Esophagus muscularis mucosa (tissue), 4 donors: Measurements from ENCODE around the gene ANKFY1. TPM values are rescaled to one million over a fixed set of nuclear protein-coding genes. Genes with fewer than 3 reads are reported as not detected.

Experiments used
- DNase-seq: peaks from one replicate; pipeline ENCODE4 v3.0.0-alpha.2; 2017; ENCODE audit errors: extremely low spot score
- H3K27ac ChIP-seq, 4 donors: fragments of 200-600 bp; sonication (generic); replicated peaks in 1 of 4; 1 replicate in 3 of 4; 2 replicates in 1 of 4; pipeline ENCODE4 v1.5.1; 2016 to 2019; ENCODE audit warnings: mild to moderate bottlenecking in 1 of 4
- H3K27me3 ChIP-seq, 4 donors: fragments of 200-600 bp; sonication (generic); one replicate each; pipeline versions ENCODE4 v1.5.1 to v1.6.0; 2016 to 2019
- H3K36me3 ChIP-seq, 4 donors: fragments of 200-600 bp; sonication (generic); one replicate each; pipeline ENCODE4 v1.5.1; 2016 to 2019
- H3K4me1 ChIP-seq, 4 donors: fragments of 200-600 bp; sonication (generic); one replicate each; pipeline ENCODE4 v1.5.1; 2016 to 2019
- H3K4me3 ChIP-seq, 4 donors: fragments of 200-600 bp; sonication (generic); 1 replicate in 2 of 4; 2 replicates in 2 of 4; pipeline ENCODE4 v1.5.1; 2016 to 2019; ENCODE audit warnings: mild to moderate bottlenecking in 4 of 4, moderate library complexity in 1 of 4
- H3K9me3 ChIP-seq, 4 donors: fragments of 200-600 bp; sonication (generic); 1 replicate in 3 of 4; 2 replicates in 1 of 4; pipeline ENCODE4 v1.5.1; 2016 to 2019
- CTCF ChIP-seq, 3 experiments: fragments of 200-600 bp in 2 of 3; fragments of 450-650 bp in 1 of 3; sonication (generic) in 2 of 3; IDR thresholded peaks; one replicate each; pipeline ENCODE4 v1.5.1; 2017 to 2019; ENCODE audit warnings: antibody characterized with exemption in 3 of 3, mild to moderate bottlenecking in 2 of 3, moderate library complexity in 1 of 3
- EP300 ChIP-seq: sonication (generic); formaldehyde crosslinking; IDR thresholded peaks from one replicate; pipeline ENCODE4 v1.6.1; 2017; ENCODE audit warnings: antibody characterized with exemption
- POLR2A ChIP-seq: fragments of 450-650 bp; IDR thresholded peaks from one replicate; pipeline ENCODE4 v1.6.1; 2017; ENCODE audit warnings: antibody characterized with exemption, moderate library complexity, mild to moderate bottlenecking, low read depth
- POLR2AphosphoS5 ChIP-seq, 2 donors: sonication (generic); formaldehyde crosslinking; IDR thresholded peaks; one replicate each; pipeline ENCODE4 v1.6.1; 2017; ENCODE audit warnings: antibody characterized with exemption in 2 of 2
- WGBS: methylation state at CpG from one replicate; pipeline ENCODE4 v1.1.5; 2018; 5-methylcytosine and 5-hydroxymethylcytosine counted together
- intact Hi-C: fragments of 100-400 bp; cut with DNase I; formaldehyde crosslinking; loops from one replicate; pipeline ENCODE4 v1.15.1; 2023
- total RNA-seq, 4 donors: library from RNA; depleted of rRNA; stranded (reverse); fragments of >200 nt; gene quantifications; one replicate each; pipeline versions ENCODE4 v1.1.0 to v1.2.1, GENCODE V29; 2016

ANKFY1 gene
- total RNA-seq, 4 donors from 2014 or later: 28.2 to 41.0 (median 36.7) TPM

DNA sequence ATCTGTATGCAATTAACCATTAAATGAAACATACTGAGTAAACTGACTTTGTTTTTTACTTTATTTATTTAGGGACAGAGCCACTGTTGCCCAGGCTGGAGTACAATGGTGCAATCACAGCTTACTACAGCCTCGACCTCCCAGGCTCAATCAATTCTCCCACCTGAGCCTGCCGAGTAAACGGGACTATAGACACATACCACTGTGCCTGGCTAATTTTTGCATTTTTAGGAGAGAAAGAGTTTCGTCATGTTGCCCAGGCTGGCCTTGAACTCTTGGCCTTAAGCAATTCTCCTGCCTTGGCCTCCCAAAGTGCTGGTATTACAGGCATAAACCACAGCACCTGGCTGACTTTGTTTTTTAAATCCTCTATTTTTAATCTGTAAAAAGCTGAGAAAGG is 42.6 kb downstream of the ANKFY1 start:
- no peak overlapping the region for H3K4me3 ChIP-seq
- DNase-seq: peak; percentile 47
- intact Hi-C loops: no loop called here
- 83% methylated on average over 4 of the region's 4 CpGs for WGBS
- peaks cover 0 to 35% (median 8%) of the 10 kb centered on the region in 4 donors for H3K36me3 ChIP-seq
- no peaks in the 10 kb centered on the region for H3K9me3 ChIP-seq
- peaks cover 18 to 29% (median 27%) of the 10 kb centered on the region in 4 donors for H3K4me1 ChIP-seq
- TF ChIP-seq CTCF (IDR thresholded peaks at IDR 0.05): no peak
- TF ChIP-seq POLR2AphosphoS5 (IDR thresholded peaks at IDR 0.05): no peak
- TF ChIP-seq EP300: no peak
- TF ChIP-seq POLR2A: no peak
- H3K27me3 ChIP-seq: no peaks in the 10 kb centered on the region
- H3K27ac ChIP-seq: peak overlapping the region; percentile 80 to 83 (median 81)

- WGBS: 26% methylated on average over 7 of the region's 7 CpGs
- no peaks in the 10 kb centered on the region for H3K27me3 ChIP-seq
- no peaks in the 10 kb centered on the region for H3K9me3 ChIP-seq
- H3K4me3 ChIP-seq: peak overlapping the region in 3 of 4 donors; percentile 0 to 33 (median 3)
- DNase-seq: peak; percentile 64
- TF ChIP-seq CTCF (IDR thresholded peaks at IDR 0.05): no peak
- TF ChIP-seq EP300: no peak
- no peak for TF ChIP-seq POLR2A
- peak; percentile 82 to 85 for TF ChIP-seq POLR2AphosphoS5 (IDR thresholded peaks at IDR 0.05)
- peaks cover 0 to 33% (median 8%) of the 10 kb centered on the region in 4 donors for H3K36me3 ChIP-seq
- peak overlapping the region; percentile 80 to 83 (median 81) for H3K27ac ChIP-seq
- peaks cover 23 to 34% (median 32%) of the 10 kb centered on the region in 4 donors for H3K4me1 ChIP-seq
- intact Hi-C loops: no loop called here
Observed at GRCh38 chr17:4220655-4221054, 43.1 kb downstream of the ANKFY1 start.

DNA sequence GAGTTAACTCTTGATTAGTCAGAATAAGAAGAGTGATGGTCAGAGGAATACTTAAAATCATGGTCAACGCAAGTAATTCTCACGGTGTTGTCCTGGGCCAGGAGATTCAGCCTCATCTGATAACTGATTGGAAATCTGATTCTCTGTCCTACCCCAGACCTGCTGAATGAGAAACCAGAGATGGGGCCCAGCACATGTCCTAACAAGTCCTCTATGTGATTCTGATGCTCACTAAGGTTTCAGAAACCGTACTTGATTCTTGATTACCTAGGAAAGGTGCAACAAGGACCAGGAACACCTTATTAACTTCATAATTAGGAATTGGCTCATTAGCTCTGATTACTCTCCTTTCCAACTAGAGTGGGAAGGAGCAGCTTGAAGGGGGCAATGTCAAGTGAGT is 44.5 kb downstream of the ANKFY1 start:
- intact Hi-C loops: no loop called here
- H3K36me3 ChIP-seq: peaks cover 0 to 32% (median 8%) of the 10 kb centered on the region in 4 donors
- TF ChIP-seq POLR2AphosphoS5 (IDR thresholded peaks at IDR 0.05) (no peak), POLR2A (no peak), CTCF (IDR thresholded peaks at IDR 0.05) (no peak)
- WGBS: 91% methylated on average over 3 of the region's 3 CpGs
- peak overlapping the region; percentile 80 to 83 (median 81) for H3K27ac ChIP-seq
- no peak for DNase-seq
- no peaks in the 10 kb centered on the region for H3K9me3 ChIP-seq
- H3K4me3 ChIP-seq: no peak overlapping the region
- peaks cover 33 to 44% (median 41%) of the 10 kb centered on the region in 4 donors for H3K4me1 ChIP-seq
- H3K27me3 ChIP-seq: no peaks in the 10 kb centered on the region

GRCh38 chr17:4215882-4216570 is 47.8 kb downstream of the ANKFY1 start:
- Histone ChIP-seq H3K4me3 (no peak overlapping the region), H3K4me1 (peaks cover 29 to 45% (median 37%) of the 10 kb centered on the region in 4 donors), H3K27me3 (no peaks in the 10 kb centered on the region), H3K27ac (peak overlapping the region in 3 of 4 donors; percentile 35 to 44 (median 40)), H3K9me3 (no peaks in the 10 kb centered on the region), H3K36me3 (peaks cover 0 to 35% (median 2%) of the 10 kb centered on the region in 4 donors)
- TF ChIP-seq POLR2A (no peak), POLR2AphosphoS5 (IDR thresholded peaks at IDR 0.05) (no peak), CTCF (IDR thresholded peaks at IDR 0.05) (no peak), EP300 (no peak)
- intact Hi-C loops: loop anchor here (1.0 to 2.0 kb wide), 3 partner anchors 47 to 197 kb away; partner anchors contain the start of gene ANKFY1
- DNase-seq: peak; percentile 26
- WGBS: 71% methylated on average over 6 of the region's 6 CpGs
